Measurements from ENCODE around the gene FILIP1.
"Not testable (repeated sequence)": the region's sequence is repeated elsewhere in the genome, so short reads cannot be mapped to it uniquely, and the experiment has no call there.

Gene FILIP1

DNA sequence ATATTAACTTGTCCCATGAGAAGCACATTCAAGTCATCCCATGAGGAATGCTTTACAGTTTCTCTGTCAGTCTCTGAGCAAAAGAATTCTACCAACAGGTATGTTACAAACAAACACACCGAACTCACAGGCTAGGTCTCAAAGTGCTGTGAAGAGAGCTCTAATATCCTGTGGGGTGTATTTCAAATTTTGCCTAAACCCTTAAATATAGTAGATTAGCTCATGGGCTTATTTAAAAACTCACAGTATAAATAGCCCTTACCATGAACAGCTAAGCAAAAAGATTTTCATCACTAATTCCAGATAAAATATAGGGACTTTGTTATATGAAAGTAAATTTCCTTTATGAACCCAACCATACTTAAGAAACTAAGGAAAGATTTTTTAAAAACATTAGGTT lies 77.8 kb downstream of the FILIP1 start:
- DNase-seq = no peak

GRCh38 chr6:75414445-75415021 lies 79.1 kb downstream of the FILIP1 start:
- no peak for DNase-seq

DNA sequence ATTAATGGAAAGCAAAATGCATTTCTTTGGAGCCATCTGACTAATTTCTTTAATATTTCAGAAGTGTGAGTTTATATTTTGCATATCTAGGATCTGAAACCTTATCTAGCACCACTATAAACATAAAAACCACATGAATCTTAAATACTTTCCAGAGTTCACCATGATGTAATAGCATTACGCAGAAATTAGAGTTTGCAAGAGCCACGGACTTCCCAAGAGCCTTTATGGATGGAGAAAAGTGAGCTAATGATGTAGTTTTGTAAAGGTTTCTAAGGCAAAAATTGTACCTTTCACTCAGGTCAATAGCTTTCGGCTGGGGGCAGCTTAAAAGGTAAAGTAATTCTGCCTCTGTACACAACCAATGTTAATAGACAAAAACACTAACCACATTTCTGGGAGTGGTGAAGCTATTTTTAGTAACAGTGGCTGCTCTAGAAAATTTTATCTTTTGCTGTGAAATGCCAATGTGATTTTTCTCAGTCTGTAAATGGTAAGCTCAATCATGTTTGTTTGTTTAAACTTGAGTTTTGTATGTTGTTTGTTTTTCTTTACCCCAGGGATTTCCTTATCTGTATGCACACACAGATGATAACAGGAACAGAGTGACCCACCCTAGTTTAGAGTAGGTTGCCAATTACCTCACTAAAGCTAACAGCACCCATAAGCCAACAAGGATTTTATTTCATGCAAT lies 80.5 kb downstream of the FILIP1 start:
- DNase-seq = no peak

- DNase-seq = not testable (repeated sequence)
These were observed 83.0 kb downstream of the FILIP1 start for GRCh38 chr6:75410564-75410963.

DNA sequence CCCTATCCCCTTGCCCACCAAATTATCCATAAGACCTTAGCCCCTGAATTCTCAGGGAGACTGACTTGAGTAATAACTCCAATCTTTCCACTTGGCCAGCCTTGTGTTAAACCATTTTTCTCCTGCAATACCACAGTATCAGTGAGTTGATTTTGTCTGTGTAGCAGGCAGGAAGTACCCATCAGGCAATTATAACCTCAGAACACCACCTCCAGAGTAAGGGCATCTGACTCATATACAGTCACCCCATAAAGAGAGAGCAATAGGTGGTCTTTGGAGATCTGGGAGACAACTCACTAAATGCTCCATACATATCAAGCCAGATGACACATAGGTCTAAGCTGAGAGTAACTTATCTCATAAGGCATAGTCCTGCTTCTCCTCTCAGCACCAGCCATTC lies 83.7 kb downstream of the FILIP1 start:
- no peak for DNase-seq

- DNase-seq = no peak
These were observed 84.3 kb downstream of the FILIP1 start for GRCh38 chr6:75409286-75409685.

DNA sequence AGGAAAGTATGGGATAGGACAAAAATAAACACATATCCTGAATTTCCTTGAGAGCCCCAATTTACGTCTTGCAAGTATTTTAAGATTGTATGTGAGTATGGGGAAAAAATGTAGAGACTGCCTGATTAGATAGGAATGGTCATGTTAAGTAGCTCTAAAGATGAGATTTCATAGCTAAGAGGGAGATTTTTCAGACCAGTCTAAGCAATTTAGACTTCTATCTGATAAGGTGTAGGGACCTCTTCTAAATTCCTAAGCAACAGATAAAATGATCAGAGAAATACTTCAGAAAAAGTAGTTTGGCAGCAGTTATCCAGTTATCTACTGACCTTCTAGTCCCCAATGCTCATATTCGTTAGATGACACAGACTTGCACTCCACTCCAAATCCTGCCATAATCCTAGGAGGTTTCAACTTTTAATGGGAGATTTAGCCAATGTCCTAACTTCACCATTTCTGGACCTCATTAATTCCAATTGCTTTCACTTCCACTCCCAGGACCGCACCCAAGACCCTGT lies 90.0 kb downstream of the FILIP1 start:
- DNase-seq = no peak

DNA sequence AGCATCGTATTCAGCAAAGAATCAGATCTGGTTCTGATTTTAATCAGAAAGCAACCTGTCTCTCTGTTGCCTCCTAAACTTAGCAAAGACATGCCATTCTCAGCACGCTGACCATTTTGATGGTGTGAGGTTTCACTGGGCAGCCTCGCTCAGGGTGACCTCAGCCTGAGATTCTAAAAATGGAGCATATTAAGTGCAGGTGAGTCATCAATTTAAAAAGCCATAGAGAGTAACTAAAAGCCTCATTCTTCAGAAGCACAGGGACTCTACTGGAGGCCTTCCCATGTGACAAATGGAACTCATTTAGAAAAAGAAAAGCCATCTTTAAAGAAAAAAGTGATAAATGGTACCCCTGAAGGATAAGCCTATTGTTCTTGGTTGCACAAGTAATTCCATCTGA lies 91.3 kb downstream of the FILIP1 start:
- DNase-seq = peak; percentile 40

GRCh38 chr6:75397656-75398465 lies 95.7 kb downstream of the FILIP1 start:
- no peak for DNase-seq

DNA sequence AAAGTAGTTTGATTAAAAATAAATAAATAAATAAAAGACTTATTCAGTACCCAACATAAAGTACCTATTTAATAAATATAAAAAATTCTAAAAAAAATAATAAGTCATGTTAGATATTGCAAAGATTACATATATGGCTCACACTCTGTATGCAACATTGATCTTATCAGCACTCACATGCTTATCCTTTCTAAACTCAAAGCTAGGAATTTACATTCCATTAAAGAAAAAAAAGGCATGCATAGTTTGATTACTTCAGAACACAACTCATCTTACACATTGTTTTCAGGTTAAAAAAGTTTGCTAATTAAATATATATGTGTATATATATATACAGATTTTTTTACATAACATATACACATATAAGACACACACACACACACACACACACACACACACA lies 96.4 kb downstream of the FILIP1 start:
- no peak for DNase-seq

DNA sequence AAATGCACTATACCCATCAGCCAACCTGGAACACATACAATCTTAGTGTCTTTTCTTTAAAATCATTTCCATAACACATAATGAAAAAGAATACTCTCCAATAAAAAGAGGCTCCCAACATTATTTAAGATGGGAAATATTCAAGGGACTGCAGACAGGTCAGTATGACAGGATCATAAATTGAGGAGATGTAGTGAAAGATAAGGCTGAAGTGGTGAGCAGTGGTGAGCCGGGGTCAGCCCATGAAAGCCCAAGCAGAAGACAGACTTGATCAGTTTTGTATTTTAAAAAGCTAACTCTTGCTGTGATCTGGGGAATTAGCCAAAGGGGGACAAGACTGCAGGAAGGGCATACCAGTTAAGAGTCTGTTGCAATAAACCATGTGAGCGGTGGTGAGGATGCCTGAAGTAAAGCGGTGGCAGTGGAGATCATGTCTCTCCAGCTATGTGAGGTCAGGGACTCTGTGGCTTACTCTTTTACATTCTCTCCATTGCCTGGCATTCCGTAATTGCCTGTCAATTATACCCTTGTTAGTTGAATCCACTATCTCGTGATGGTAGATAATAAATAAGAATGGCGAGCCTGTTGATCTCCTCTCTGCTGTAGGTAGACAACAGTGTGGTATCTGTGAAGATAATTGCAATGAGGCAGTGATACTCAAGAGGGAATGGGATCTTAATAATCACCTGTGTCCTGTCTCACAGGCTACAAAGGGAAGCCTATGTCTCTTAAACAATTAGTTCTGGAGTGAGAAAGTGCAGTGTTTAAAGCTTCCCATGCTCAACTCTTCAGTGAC lies 97.4 kb downstream of the FILIP1 start:
- DNase-seq = no peak

DNA sequence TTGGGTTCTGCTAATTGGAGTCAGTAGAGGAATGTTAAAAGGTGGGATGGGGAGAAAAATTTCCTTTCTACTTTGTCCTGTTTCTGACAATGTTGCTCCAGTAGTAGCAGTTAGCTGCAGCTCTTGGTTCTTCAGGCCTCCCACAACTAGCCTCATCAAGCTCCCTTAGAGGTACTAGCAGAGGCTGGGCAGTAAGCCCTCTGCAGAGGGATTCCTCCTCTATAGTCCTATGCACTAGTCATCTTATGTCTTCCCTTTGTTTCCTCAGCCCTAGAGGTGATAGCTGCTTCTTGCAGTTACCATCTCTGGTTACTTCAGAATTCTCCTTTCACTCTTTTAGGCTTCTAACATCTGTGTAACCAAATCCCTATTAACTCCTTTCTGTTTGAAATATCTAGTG lies 99.8 kb downstream of the FILIP1 start:
- DNase-seq = no peak

GRCh38 chr6:75391276-75391675 lies 102.3 kb downstream of the FILIP1 start:
- no peak for DNase-seq

- DNase-seq = no peak
These were observed 107.4 kb downstream of the FILIP1 start for GRCh38 chr6:75386050-75386770.

DNA sequence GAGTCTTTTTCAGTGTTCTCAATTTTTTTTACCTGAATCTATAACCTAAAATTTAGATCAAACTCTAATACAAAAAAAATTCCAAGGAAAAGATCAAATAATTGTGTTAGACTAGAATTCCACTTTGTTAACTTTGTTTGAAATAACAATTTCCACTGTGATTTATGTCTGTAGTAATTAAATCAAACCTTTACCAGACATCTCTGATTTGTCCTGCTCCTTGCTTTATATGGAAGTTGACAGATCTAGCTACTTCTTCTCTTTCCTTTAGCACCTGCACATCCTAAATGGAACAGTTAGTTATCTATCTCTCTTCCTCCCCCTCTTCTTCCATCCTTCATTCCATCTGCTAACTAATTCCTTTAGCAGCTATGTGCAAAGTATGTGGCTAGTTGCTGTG lies 109.5 kb downstream of the FILIP1 start:
- no peak for DNase-seq

- DNase-seq = no peak
These were observed 111.0 kb downstream of the FILIP1 start for GRCh38 chr6:75382634-75382900.

- peak; percentile 64 for DNase-seq
These were observed 111.5 kb downstream of the FILIP1 start for GRCh38 chr6:75381877-75382633.

DNA sequence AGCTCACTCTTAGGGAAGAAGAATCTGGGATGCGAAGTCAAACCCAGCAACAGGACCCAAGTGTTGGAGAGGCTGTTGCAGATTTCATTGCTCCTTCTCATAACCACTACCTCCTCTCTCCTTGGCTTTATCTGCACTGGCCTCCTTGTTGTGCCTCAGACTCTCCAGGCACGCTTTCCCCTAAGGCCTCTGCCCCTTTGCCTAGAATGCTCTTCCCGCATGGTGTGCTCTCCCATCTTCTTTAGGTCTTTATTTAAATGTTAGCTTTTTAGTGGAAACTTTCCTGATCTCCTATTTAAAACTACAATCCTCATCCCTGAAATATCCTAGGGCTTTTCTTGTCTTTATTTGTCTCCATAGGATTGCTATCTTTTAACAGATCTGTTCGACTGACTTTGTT lies 114.1 kb downstream of the FILIP1 start:
- DNase-seq = no peak

DNA sequence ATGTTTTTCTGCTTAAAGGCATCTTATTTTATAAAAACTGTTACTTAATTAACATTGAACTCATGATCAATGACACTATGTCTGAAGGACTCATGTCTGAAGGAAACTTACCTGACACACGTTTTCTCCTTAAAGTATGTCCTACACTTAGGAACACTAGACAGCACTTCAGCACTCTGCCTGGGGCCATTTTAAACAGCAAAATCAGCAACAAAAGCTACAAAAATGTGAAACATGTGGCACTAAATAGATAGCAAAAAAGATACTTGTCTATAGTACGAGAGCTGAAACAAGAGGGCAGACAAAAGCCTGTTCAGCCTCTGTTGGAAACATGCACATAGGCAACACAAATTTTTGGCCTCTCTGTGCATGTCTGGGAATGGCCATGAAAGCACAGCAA lies 115.5 kb downstream of the FILIP1 start:
- DNase-seq = no peak

GRCh38 chr6:75377386-75377785 lies 116.2 kb downstream of the FILIP1 start:
- DNase-seq = no peak

DNA sequence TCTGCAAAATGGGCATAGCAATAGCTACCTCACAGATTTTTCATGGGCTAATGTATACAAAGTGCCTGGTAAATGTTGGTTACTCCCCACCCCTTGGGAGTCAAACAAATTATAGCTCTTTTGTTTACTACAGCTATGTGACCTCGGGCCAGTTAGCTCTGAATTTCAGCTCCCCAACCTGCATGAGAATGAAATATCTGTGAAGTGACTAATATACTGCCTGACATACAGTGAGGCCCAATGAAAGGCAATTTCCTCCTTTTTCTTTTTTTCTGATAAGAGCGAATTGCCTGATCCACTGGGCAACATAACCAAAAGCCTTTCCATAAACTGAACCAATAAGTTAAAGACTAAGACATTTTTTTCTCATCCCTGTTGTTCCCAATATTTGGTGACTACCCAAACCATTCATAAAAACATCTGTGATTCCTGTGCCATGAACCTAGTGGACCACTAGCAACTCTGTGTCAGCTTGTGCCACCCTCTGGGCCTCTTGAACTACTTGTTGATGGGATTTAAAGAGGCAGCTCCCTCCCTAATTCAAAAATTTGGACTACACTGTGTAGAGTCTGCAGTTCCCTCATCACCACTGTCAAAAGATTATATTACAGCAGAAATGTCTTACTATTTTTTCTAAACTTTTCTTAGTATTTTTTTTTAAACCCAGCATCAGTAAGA lies 117.1 kb downstream of the FILIP1 start:
- DNase-seq = no peak

Measured in left hindlimb (tissue), 1 donor.